HepG2 (cell line): ENCODE results near the gene MALT1. TPM values are rescaled to one million over a fixed set of nuclear protein-coding genes. Genes with fewer than 3 reads are reported as not detected.
A peak's percentile ranks its signal among the peaks of the same experiment; 100 is the strongest.

Experiments
- AKAP8 ChIP-seq: sonication (generic); formaldehyde crosslinking; IDR thresholded peaks from 2 replicates; pipeline ENCODE4 v1.5.1; 2020; ENCODE audit warnings: mild to moderate bottlenecking, missing genetic modification reagents
- DR1 ChIP-seq: sonication (generic); formaldehyde crosslinking; IDR thresholded peaks from 2 replicates; pipeline ENCODE4 v1.8.0; 2021; ENCODE audit warnings: mild to moderate bottlenecking, missing genetic modification reagents, inconsistent platforms
- IRX3 ChIP-seq: sonication (generic); formaldehyde crosslinking; IDR thresholded peaks from 2 replicates; pipeline ENCODE4 v1.8.1; 2023; ENCODE audit warnings: mild to moderate bottlenecking, low read depth, missing genetic modification reagents, borderline replicate concordance
- MTA1 ChIP-seq: sonication (generic); formaldehyde crosslinking; IDR thresholded peaks from 2 replicates; pipeline ENCODE4 v1.4.0; 2020; ENCODE audit warnings: missing genetic modification reagents, mild to moderate bottlenecking, borderline replicate concordance
- NFYB ChIP-seq: sonication (generic); formaldehyde crosslinking; IDR thresholded peaks from 2 replicates; pipeline ENCODE4 v1.4.0; 2020; ENCODE audit warnings: missing genetic modification reagents
- PLRG1 ChIP-seq: fragments of 450-650 bp; conservative IDR thresholded peaks from 2 replicates; pipeline ENCODE4 v1.6.1; 2016
- RARG ChIP-seq: sonication (generic); formaldehyde crosslinking; IDR thresholded peaks from 2 replicates; pipeline ENCODE4 v1.4.0; 2020; ENCODE audit warnings: low read depth, mild to moderate bottlenecking, missing genetic modification reagents
- SPEN ChIP-seq: sonication (generic); formaldehyde crosslinking; IDR thresholded peaks from 2 replicates; pipeline ENCODE4 v1.5.1; 2020; ENCODE audit warnings: low read depth, mild to moderate bottlenecking, missing genetic modification reagents
- ZNF441 ChIP-seq: sonication (generic); formaldehyde crosslinking; IDR thresholded peaks from 2 replicates; pipeline ENCODE4 v1.7.0; 2021; ENCODE audit warnings: missing genetic modification reagents, borderline replicate concordance
- ZNF550 ChIP-seq: sonication (generic); formaldehyde crosslinking; IDR thresholded peaks from 2 replicates; pipeline ENCODE4 v1.4.0; 2020; ENCODE audit warnings: mild to moderate bottlenecking, missing genetic modification reagents, borderline replicate concordance
- ZNF572 ChIP-seq: sonication (generic); formaldehyde crosslinking; IDR thresholded peaks from 2 replicates; pipeline ENCODE4 v1.5.1; 2020; ENCODE audit warnings: mild to moderate bottlenecking, missing genetic modification reagents
- ZNF790 ChIP-seq: sonication (generic); formaldehyde crosslinking; IDR thresholded peaks from 2 replicates; pipeline ENCODE4 v1.8.0; 2022; ENCODE audit warnings: missing genetic modification reagents, mild to moderate bottlenecking, borderline replicate concordance
- ZNF850 ChIP-seq: sonication (generic); formaldehyde crosslinking; conservative IDR thresholded peaks from 2 replicates; pipeline ENCODE4 v1.9.0; 2021; ENCODE audit warnings: mild to moderate bottlenecking, missing genetic modification reagents
- polyA plus RNA-seq, 8 experiments: library from polyadenylated mRNA; depleted of rRNA in 3 of 8; stranded (reverse) in 7 of 8; unstranded in 1 of 8; fragments of >200 nt; fragmentation: Illumina TruSeq in 4 of 8; extraction: Trizol in 4 of 8; gene quantifications; 2 replicates each; pipeline versions ENCODE4 v1.2.1 to v1.2.3, GENCODE V29; 2011 to 2016; ENCODE audit warnings: low read depth in 4 of 8, missing spikeins in 1 of 8, mixed read lengths in 1 of 8; ENCODE audit not compliant: insufficient read depth in 1 of 8
- total RNA-seq, 5 experiments: library from RNA; depleted of rRNA; stranded (reverse); fragments of >200 nt; fragmentation: Illumina TruSeq; extraction: Trizol; gene quantifications; 2 replicates each; pipeline ENCODE4 v1.2.3, GENCODE V29; 2016; ENCODE audit warnings: low read depth in 1 of 5
- TF ChIP-seq, protein P1 (sequence below): sonication (generic); formaldehyde crosslinking; IDR thresholded peaks from 2 replicates; pipeline ENCODE4 v1.5.1; 2020; ENCODE audit warnings: missing genetic modification reagents, mild to moderate bottlenecking, borderline replicate concordance
- TF ChIP-seq, protein P2 (sequence below): sonication (generic); formaldehyde crosslinking; conservative IDR thresholded peaks from 2 replicates; pipeline ENCODE4 v1.8.0; 2022; ENCODE audit warnings: mild to moderate bottlenecking, moderate library complexity, missing genetic modification reagents
- TF ChIP-seq, protein P3 (sequence below): sonication (generic); formaldehyde crosslinking; IDR thresholded peaks from 2 replicates; pipeline ENCODE4 v1.4.0; 2020; ENCODE audit warnings: missing genetic modification reagents
- TF ChIP-seq, protein P4 (sequence below): sonication (generic); formaldehyde crosslinking; IDR thresholded peaks from 2 replicates; pipeline ENCODE4 v1.5.0; 2020; ENCODE audit warnings: mild to moderate bottlenecking, missing genetic modification reagents
- TF ChIP-seq, protein P5 (sequence below): IDR thresholded peaks from 2 replicates; pipeline ENCODE4 v1.6.1; 2016; ENCODE audit warnings: missing genetic modification reagents, missing compliant biosample characterization

The MALT1 gene
- total and polyA plus RNA-seq, 2 of the 13 experiments (the other 11 are each of a cell fraction or from before 2014, with no cell fraction given) = 43.9 to 89.0 TPM

DNA sequence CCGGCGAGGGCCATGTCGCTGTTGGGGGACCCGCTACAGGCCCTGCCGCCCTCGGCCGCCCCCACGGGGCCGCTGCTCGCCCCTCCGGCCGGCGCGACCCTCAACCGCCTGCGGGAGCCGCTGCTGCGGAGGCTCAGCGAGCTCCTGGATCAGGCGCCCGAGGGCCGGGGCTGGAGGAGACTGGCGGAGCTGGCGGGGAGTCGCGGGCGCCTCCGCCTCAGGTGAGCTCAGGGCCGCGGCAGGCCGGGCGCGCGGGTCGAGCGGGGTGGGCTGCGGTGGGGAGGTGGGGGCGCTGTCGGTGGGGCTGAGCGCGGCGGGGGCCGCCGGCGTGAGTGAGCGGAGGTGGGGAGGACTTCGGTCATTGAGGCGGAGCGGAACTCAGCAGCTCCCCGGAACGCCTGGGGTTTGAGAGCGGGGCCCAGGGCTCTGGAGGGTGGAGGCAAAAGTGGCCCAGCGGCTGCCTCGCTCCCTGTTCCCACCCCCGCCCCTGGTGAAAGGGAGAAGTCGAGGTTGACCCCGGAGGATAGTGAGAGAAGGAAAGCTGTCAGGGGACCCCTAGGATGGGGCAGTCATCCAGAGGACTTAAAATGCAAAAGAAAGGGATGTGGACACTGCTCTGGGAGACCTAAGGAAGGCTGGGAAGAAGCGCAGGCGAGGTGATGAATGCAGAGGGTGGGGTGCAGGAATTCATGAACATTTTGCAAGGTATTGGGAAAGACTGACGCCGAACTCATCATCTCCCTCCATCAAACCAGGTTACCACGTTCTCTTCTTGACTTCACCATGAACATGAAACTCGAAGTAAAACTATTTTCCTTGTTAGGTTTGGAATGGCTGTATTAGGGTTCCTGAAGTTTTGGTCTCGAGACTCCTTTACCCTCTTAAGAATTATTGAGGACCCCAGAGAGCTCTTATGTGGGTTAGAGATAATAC lies 633 bp downstream of the MALT1 start (continued):
- TF ChIP-seq ZNF550 (CRISPR knock-in tag) (no peak), MTA1 (CRISPR knock-in tag) (no peak), NFYB (CRISPR knock-in tag) (no peak), ZNF441 (no peak), IRX3 (CRISPR knock-in tag) (no peak), SPEN (CRISPR knock-in tag) (no peak; the same call in 1 of the 2 replicates), ZNF790 (CRISPR knock-in tag) (0 out of 2 replicates have a peak, but pooled peaks have one; percentile 6), ZNF572 (no peak), DR1 (no peak), AKAP8 (no peak), RARG (CRISPR knock-in tag) (no peak), ZNF850 (CRISPR knock-in tag) (no peak), PLRG1 (no peak)
- TF ChIP-seq, protein P1, sequence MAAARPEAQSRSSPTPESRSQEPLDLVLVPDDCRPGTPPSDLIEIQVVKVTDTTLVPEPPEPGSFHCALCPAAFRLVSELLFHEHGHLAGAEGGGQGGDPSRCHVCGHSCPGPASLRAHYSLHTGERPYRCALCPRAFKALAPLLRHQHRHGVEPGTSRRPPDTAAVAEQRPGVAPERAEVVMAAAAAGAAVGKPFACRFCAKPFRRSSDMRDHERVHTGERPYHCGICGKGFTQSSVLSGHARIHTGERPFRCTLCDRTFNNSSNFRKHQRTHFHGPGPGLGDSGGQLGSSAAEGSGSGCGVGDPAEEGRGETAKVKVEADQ (CRISPR knock-in tag) = no peak
- TF ChIP-seq, protein P2, sequence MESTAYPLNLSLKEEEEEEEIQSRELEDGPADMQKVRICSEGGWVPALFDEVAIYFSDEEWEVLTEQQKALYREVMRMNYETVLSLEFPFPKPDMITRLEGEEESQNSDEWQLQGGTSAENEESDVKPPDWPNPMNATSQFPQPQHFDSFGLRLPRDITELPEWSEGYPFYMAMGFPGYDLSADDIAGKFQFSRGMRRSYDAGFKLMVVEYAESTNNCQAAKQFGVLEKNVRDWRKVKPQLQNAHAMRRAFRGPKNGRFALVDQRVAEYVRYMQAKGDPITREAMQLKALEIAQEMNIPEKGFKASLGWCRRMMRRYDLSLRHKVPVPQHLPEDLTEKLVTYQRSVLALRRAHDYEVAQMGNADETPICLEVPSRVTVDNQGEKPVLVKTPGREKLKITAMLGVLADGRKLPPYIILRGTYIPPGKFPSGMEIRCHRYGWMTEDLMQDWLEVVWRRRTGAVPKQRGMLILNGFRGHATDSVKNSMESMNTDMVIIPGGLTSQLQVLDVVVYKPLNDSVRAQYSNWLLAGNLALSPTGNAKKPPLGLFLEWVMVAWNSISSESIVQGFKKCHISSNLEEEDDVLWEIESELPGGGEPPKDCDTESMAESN (CRISPR knock-in tag) = 0 out of 2 replicates have a peak, but pooled peaks have one; percentile 24
- TF ChIP-seq, protein P3, sequence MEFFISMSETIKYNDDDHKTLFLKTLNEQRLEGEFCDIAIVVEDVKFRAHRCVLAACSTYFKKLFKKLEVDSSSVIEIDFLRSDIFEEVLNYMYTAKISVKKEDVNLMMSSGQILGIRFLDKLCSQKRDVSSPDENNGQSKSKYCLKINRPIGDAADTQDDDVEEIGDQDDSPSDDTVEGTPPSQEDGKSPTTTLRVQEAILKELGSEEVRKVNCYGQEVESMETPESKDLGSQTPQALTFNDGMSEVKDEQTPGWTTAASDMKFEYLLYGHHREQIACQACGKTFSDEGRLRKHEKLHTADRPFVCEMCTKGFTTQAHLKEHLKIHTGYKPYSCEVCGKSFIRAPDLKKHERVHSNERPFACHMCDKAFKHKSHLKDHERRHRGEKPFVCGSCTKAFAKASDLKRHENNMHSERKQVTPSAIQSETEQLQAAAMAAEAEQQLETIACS (CRISPR knock-in tag) = no peak
- TF ChIP-seq, protein P4, sequence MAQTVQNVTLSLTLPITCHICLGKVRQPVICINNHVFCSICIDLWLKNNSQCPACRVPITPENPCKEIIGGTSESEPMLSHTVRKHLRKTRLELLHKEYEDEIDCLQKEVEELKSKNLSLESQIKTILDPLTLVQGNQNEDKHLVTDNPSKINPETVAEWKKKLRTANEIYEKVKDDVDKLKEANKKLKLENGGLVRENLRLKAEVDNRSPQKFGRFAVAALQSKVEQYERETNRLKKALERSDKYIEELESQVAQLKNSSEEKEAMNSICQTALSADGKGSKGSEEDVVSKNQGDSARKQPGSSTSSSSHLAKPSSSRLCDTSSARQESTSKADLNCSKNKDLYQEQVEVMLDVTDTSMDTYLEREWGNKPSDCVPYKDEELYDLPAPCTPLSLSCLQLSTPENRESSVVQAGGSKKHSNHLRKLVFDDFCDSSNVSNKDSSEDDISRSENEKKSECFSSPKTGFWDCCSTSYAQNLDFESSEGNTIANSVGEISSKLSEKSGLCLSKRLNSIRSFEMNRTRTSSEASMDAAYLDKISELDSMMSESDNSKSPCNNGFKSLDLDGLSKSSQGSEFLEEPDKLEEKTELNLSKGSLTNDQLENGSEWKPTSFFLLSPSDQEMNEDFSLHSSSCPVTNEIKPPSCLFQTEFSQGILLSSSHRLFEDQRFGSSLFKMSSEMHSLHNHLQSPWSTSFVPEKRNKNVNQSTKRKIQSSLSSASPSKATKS (CRISPR knock-in tag) = no peak
- TF ChIP-seq, protein P5, sequence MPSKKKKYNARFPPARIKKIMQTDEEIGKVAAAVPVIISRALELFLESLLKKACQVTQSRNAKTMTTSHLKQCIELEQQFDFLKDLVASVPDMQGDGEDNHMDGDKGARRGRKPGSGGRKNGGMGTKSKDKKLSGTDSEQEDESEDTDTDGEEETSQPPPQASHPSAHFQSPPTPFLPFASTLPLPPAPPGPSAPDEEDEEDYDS = no peak
